Measurements from ENCODE around the gene POU3F3. TPM values are rescaled to one million over a fixed set of nuclear protein-coding genes. Genes with fewer than 3 reads are reported as not detected.

POU3F3 gene
- polyA plus RNA-seq, 1 donor (not counting 4 experiments of a cell fraction or from before 2014, with no cell fraction given), result not detected

DNA sequence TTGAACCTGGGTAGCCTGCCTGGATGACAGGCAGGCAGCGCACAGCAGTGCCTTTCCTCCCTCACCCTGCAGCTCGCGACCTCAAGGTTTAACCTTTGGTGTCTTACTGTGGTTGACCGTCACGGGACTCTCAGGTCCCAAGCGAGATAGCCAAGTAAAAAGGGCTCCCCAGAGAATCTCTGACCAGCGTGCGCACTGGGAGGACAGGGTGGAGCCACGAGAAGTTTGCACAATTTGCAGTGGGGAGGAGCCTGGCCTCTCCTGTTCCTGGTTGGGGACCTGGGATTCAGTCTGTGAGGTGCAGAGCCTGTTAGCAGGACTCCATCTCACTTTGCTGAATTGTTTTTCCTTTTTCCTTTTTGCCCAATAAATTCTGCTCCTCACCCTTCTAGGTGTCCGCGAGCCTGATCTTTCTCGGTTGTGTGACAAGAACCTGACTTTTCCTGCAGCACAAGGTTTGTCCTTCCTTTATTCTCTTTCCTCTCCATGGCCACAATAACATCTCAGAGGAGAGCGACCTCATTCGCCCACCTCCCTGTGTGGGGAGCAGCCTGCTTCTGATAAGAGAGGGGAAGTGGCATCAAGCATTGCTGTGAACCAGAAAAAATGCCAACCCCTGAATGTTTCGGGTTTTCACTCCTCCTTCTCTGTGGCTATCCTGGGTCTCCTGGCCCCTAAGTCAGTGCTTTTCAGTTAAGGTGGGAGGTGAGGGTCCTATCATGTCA, 36.2 kb downstream of the POU3F3 start:
- dilution Hi-C loops (cut with MboI; ENCODE audit: extremely low pct_ligation_motif_present, low sequenced_read_pairs), result no loop called here
- Histone ChIP-seq H3K9me3 (ENCODE audit: control insufficient read depth, low read depth, low read length) (no peaks in the 10 kb centered on the region), H3K9me1 (ENCODE audit: control insufficient read depth, extremely low read depth, insufficient read depth, low read length) (no peaks in the 10 kb centered on the region), H3K4me3 (ENCODE audit: control insufficient read depth in 2 of 3, extremely low read depth in 1 of 3, insufficient read depth in 2 of 3, low read depth in 1 of 3, low read length in 3 of 3) (no peak overlapping the region), H3K27me3 (ENCODE audit: control insufficient read depth, extremely low read depth, insufficient read depth, low read length) (no peaks in the 10 kb centered on the region), H3K79me2 (ENCODE audit: control insufficient read depth, insufficient read depth, low read length) (no peaks in the 10 kb centered on the region), H3K36me3 (ENCODE audit: control insufficient read depth in 2 of 2, extremely low read depth in 1 of 2, insufficient read depth in 2 of 2, low read length in 2 of 2) (no peaks in the 10 kb centered on the region), H4K20me1 (ENCODE audit: control insufficient read depth, extremely low read depth, insufficient read depth, low read length) (no peaks in the 10 kb centered on the region), H3K27ac (ENCODE audit: control insufficient read depth, insufficient read depth, low read length) (no peak overlapping the region), H3K9ac (ENCODE audit: control insufficient read depth, extremely low read depth, insufficient read depth, low read length) (no peak overlapping the region), H2AFZ (ENCODE audit: control insufficient read depth, low read length) (no peak overlapping the region), H3K4me2 (ENCODE audit: control insufficient read depth, extremely low read depth, insufficient read depth, low read depth, low read length) (no peak overlapping the region), H3K4me1 (ENCODE audit: control insufficient read depth, extremely low read depth, insufficient read depth, low read length) (no peaks in the 10 kb centered on the region)
- no peak for DNase-seq (ENCODE audit: low read depth, low spot score)
- FAIRE-seq, result no peak
- TF ChIP-seq, protein P1, sequence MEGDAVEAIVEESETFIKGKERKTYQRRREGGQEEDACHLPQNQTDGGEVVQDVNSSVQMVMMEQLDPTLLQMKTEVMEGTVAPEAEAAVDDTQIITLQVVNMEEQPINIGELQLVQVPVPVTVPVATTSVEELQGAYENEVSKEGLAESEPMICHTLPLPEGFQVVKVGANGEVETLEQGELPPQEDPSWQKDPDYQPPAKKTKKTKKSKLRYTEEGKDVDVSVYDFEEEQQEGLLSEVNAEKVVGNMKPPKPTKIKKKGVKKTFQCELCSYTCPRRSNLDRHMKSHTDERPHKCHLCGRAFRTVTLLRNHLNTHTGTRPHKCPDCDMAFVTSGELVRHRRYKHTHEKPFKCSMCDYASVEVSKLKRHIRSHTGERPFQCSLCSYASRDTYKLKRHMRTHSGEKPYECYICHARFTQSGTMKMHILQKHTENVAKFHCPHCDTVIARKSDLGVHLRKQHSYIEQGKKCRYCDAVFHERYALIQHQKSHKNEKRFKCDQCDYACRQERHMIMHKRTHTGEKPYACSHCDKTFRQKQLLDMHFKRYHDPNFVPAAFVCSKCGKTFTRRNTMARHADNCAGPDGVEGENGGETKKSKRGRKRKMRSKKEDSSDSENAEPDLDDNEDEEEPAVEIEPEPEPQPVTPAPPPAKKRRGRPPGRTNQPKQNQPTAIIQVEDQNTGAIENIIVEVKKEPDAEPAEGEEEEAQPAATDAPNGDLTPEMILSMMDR (optimal IDR thresholded peaks at IDR 0.05 in 1 of 3, IDR thresholded peaks at IDR 0.05 in 1 of 3, conservative IDR thresholded peaks at IDR 0.05 in 1 of 3; ENCODE audit: extremely low read depth in 1 of 3, insufficient read depth in 2 of 3, low read length in 3 of 3), result no peak
- no peak for TF ChIP-seq EZH2 (IDR thresholded peaks at IDR 0.05; ENCODE audit: low read length)

DNA sequence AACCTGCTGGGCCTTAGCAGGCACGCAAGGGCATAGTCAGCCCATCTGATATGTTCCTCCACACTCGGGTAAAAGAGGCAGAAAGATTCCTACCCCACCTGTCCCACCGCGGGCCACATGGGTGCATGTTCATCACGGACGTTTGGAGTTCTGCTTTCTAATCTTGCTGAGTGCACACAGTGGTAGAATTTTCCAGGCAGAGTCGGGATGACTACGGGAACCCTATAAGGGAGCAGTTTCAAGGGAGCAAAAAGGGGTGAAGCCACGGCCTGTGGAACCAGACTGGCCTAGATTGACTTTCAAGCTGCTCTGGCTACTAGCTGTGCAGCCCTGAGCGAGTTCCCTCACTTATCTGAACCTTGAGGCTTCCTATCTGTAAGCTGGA, 36.8 kb downstream of the POU3F3 start:
- H3K36me3 ChIP-seq (ENCODE audit: control insufficient read depth in 2 of 2, extremely low read depth in 1 of 2, insufficient read depth in 2 of 2, low read length in 2 of 2), result no peaks in the 10 kb centered on the region
- no peaks in the 10 kb centered on the region for H3K9me1 ChIP-seq (ENCODE audit: control insufficient read depth, extremely low read depth, insufficient read depth, low read length)
- no peaks in the 10 kb centered on the region for H3K9me3 ChIP-seq (ENCODE audit: control insufficient read depth, low read depth, low read length)
- H3K9ac ChIP-seq (ENCODE audit: control insufficient read depth, extremely low read depth, insufficient read depth, low read length), result no peak overlapping the region
- dilution Hi-C loops (cut with MboI; ENCODE audit: extremely low pct_ligation_motif_present, low sequenced_read_pairs), result no loop called here
- no peaks in the 10 kb centered on the region for H3K79me2 ChIP-seq (ENCODE audit: control insufficient read depth, insufficient read depth, low read length)
- H3K27ac ChIP-seq (ENCODE audit: control insufficient read depth, insufficient read depth, low read length), result no peak overlapping the region
- H3K4me1 ChIP-seq (ENCODE audit: control insufficient read depth, extremely low read depth, insufficient read depth, low read length), result no peaks in the 10 kb centered on the region
- H3K4me2 ChIP-seq (ENCODE audit: control insufficient read depth, extremely low read depth, insufficient read depth, low read depth, low read length), result no peak overlapping the region
- FAIRE-seq (no peak), DNase-seq (ENCODE audit: low read depth, low spot score) (no peak)
- TF ChIP-seq, protein P1 (optimal IDR thresholded peaks at IDR 0.05 in 1 of 3, IDR thresholded peaks at IDR 0.05 in 1 of 3, conservative IDR thresholded peaks at IDR 0.05 in 1 of 3; ENCODE audit: extremely low read depth in 1 of 3, insufficient read depth in 2 of 3, low read length in 3 of 3), result no peak
- TF ChIP-seq EZH2 (IDR thresholded peaks at IDR 0.05; ENCODE audit: low read length), result no peak
- H4K20me1 ChIP-seq (ENCODE audit: control insufficient read depth, extremely low read depth, insufficient read depth, low read length), result no peaks in the 10 kb centered on the region
- H2AFZ ChIP-seq (ENCODE audit: control insufficient read depth, low read length), result no peak overlapping the region
- H3K4me3 ChIP-seq (ENCODE audit: control insufficient read depth in 2 of 3, extremely low read depth in 1 of 3, insufficient read depth in 2 of 3, low read depth in 1 of 3, low read length in 3 of 3), result no peak overlapping the region
- H3K27me3 ChIP-seq (ENCODE audit: control insufficient read depth, extremely low read depth, insufficient read depth, low read length), result no peaks in the 10 kb centered on the region

Data from keratinocyte (primary cell).